Measurements from ENCODE around the gene UBXN6.

The UBXN6 gene

GRCh38 chr19:4437103-4437502, 20.5 kb downstream of the UBXN6 start:
- DNase-seq: no peak

GRCh38 chr19:4436231-4436630, 21.4 kb downstream of the UBXN6 start:
- DNase-seq: no peak

- no peak for DNase-seq
Observed at GRCh38 chr19:4434391-4434790, 23.2 kb downstream of the UBXN6 start.

- DNase-seq: no peak
Observed at GRCh38 chr19:4432918-4433506, 24.6 kb downstream of the UBXN6 start.

- DNase-seq: no peak
Observed at GRCh38 chr19:4431808-4432674, 25.6 kb downstream of the UBXN6 start.

- no peak for DNase-seq
Observed at GRCh38 chr19:4431296-4431695, 26.3 kb downstream of the UBXN6 start.

GRCh38 chr19:4430760-4431159, 26.8 kb downstream of the UBXN6 start:
- no peak for DNase-seq

- DNase-seq: no peak
Observed at GRCh38 chr19:4429771-4430171, 27.8 kb downstream of the UBXN6 start.

GRCh38 chr19:4429256-4429655, 28.3 kb downstream of the UBXN6 start:
- DNase-seq: no peak

- DNase-seq: no peak
Observed at GRCh38 chr19:4428326-4428975, 29.1 kb downstream of the UBXN6 start.

- DNase-seq: no peak
Observed at GRCh38 chr19:4425537-4425936, 32.1 kb downstream of the UBXN6 start.

- no peak for DNase-seq
Observed at GRCh38 chr19:4423416-4424126, 34.0 kb downstream of the UBXN6 start.

GRCh38 chr19:4416268-4416667, 41.3 kb downstream of the UBXN6 start:
- DNase-seq: no peak

- DNase-seq: no peak
Observed at GRCh38 chr19:4415352-4415751, 42.2 kb downstream of the UBXN6 start.

- no peak for DNase-seq
Observed at GRCh38 chr19:4414800-4415321, 42.7 kb downstream of the UBXN6 start.

GRCh38 chr19:4414144-4414799, 43.3 kb downstream of the UBXN6 start:
- no peak for DNase-seq

GRCh38 chr19:4413588-4413987, 44.0 kb downstream of the UBXN6 start:
- no peak for DNase-seq

GRCh38 chr19:4409123-4409933, 48.3 kb downstream of the UBXN6 start:
- no peak for DNase-seq

GRCh38 chr19:4406626-4407025, 51.0 kb downstream of the UBXN6 start:
- DNase-seq: no peak

GRCh38 chr19:4405977-4406376, 51.6 kb downstream of the UBXN6 start:
- DNase-seq: no peak

- no peak for DNase-seq
Observed at GRCh38 chr19:4403005-4403761, 54.4 kb downstream of the UBXN6 start.

All from activated CD4-positive, alpha-beta T cell treated with anti-CD3 and anti-CD28 coated beads, Interleukin-2, amount 50 U/mL, for 1 hour (primary cell).